Middle frontal gyrus (tissue), 1 donor: ENCODE results near the gene EYS.

Experiments used
- DNase-seq: peaks from one replicate; pipeline ENCODE4 v3.0.0-alpha.2; 2015; ENCODE audit warnings: low spot score; ENCODE audit errors: extremely low spot score

Gene EYS

DNA sequence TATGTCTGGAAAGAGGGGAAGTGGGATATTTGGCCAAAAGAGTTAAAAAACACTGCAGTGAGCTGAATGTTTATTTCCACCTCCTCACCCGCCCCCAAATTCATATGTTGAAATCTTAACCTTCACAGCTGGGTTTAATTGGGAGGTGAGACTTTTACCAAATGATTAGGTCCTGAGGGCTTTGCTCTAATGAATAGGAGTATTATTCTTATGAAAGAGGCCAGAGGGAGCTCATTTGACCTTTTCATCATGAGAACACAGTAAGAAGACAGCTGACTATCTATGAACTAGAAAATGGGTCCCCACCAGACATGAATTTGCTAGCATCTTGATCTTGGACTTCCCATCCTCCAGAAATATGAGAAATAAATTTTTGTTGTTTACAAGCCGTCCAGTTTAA is 1042.5 kb downstream of the EYS start:
- no peak for DNase-seq

DNA sequence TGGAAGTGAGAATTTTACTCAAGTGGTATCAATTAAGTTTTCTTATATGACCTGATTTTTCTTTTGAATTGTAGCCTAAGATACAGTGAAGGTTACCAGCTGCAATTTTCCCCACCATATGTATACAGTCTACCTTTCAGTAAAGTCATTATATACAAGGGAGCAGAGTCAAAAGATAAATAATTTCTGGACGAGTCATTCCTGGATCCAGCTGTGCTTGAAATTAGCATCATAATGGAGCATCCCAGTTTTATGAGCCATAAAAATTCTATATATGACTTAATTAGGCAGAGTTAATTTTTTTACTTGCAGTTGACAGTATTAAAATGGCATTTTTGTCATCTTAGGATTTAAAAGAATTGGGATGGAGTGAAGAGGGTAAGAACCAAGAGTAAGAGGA is 1063.0 kb downstream of the EYS start:
- no peak for DNase-seq

DNA sequence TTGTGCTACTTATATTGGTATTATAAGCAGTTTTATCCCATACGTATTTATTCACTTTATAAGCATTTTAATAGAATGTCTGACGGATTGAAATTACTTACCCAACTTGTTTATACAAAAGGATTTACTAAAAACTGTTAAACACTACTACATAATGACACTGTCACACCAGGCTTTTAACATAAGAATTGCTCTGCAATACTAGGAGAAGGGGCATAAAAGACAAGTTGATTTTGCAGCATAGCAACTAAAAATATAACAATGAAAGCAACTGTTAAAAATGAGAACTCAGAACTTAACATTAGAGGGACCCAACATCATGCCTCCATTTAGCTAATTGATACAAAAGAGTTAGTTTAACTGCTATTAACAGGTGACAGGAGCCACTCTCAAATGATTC is 1076.1 kb downstream of the EYS start:
- DNase-seq = no peak

DNA sequence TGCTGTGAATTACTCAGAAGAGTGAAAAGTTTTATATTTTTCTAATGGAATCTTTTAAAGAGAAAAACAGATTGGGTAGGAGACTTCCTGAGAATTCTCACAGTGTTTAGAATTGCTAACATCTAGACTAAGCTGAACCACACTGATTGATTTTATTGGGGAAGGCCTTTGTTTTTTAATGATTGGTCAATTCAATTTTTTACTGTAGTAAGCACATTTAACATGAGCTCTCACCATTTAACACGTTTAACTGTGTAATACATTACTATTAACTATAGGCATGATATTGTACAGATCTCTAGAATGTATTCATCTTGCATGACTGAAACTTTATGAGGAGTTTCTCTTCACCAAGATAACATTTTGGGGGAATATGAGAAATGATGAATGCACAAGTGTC is 1084.1 kb downstream of the EYS start:
- no peak for DNase-seq

DNA sequence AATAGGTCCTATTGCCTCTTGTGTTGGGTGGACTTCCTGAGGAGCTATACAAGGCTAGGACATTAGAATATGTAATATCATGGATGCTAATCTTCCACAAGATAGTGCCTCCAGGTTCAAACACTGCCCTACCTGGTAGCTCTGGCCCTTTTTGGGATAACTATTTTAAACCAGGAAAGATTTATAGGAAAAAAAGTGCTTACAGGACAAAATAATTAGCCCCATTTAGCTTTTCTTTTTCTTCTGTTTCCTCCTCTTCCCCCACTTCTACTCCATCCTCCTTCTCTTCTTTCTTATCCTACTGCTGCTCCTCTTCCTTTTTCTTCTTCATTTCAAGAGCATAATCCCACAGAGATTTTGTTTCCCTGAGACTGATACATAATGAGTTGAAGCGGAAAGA is 1104.0 kb downstream of the EYS start:
- DNase-seq = no peak

DNA sequence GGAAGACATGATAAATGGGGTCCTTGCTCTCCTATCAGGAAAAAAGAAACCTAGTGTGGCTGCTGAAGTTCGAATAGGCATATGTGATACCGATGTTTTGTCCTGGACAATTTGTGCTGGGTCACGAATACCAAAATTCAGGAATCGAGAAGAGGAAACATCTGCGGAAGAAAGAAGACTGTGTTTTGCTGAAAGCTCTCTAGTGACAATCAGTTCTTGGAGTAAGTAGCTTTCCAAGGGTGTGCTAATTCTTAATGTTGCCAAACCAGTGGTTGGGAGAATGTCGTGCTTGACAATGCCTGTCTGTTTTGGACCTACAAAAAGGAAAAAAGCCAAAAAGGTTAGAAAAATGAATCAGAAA is 1115.4 kb downstream of the EYS start:
- DNase-seq = no peak

DNA sequence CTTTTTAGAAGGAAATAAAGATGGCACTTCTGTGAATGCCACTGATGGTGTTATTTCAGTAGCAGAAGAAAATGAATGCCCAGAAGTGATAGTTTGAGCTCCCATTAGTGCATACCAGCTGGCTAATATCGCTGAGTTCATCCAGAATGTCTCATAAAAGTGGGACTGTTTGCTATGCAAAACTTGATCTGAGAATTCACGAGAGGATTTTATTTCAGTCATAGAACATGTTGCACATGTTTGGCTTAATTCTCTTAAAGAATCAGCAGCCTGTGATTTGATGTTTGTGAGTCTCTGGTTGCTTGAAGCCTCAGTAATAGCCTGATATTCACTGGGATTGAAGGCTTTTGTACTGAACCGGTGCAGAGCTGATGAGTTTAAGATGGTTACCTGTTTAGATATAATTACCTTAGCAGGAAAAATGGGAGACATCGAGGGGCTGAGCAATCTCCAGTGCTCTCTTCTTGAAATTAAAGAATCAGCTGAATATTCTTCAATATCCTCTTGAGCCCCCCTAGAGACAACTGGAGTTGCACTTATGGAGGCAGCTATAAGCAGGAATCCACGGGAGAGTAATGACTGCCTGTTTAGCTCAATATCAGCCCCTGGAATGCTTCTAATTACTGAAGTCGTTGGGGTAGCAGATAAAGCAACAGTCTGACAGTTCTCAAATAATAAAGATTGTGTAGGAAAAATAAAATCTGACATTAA is 1115.9 kb downstream of the EYS start:
- DNase-seq = no peak

DNA sequence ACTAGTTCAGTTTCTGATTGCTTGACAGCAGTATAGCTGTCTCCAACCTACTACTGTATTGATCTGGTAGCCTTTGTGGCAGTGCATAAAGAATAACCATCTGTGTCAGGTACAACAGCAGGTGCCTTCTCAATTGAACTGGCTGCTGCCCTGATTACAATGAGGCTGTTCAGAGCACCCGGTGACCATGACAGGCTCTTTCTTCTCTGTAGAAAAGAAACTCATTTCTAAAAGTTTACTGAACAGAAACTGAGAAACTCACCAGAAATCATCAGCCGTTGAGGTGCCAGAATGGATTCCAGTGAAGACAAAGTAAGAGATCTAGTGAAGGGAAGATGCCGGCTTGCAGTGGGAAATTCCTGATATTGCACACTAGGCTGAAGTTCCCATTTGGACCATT is 1117.1 kb downstream of the EYS start:
- DNase-seq = no peak

DNA sequence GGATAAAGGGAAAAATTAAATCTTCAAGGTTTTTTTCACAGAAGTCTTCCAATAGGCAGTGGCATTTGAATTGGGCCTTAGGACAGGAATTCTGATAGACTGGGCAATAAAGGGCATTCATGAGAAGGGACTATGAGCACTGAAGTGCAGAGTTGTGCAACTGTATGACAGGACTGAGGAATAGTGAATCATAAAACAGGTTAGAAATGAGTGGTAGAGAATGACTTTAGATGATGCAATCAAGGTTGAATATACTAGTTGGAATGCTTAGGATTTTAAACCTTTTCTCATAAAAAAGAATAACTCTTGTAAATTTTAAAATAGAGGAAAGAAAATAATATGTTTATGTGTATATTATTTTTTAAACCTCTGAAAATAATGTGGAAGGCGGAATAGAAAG is 1126.7 kb downstream of the EYS start:
- DNase-seq = no peak

DNA sequence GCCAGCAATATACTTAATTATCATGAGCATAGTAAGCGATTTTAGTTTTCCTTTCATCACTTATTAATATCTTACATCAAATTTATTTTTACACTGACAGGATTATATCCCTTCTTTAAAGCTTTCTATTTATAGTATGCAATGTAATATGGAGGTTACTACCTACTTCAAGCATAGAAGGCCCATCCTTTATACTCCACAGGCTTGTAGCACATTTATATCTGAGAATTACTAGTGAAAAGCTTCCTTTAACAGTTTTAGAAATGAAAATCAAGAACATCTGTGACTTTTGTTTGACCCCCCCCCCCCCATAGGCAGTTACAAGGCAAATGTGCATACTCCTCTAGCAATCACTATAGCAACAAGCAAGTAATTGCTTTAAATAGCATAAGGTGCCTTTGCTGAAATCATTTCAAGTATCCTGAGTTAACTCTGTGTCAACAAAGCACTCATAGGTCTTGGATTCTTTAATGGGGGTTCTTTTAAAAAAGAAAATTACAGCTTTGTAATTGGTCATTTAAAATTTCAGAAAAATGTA is 1153.7 kb downstream of the EYS start:
- DNase-seq = no peak

DNA sequence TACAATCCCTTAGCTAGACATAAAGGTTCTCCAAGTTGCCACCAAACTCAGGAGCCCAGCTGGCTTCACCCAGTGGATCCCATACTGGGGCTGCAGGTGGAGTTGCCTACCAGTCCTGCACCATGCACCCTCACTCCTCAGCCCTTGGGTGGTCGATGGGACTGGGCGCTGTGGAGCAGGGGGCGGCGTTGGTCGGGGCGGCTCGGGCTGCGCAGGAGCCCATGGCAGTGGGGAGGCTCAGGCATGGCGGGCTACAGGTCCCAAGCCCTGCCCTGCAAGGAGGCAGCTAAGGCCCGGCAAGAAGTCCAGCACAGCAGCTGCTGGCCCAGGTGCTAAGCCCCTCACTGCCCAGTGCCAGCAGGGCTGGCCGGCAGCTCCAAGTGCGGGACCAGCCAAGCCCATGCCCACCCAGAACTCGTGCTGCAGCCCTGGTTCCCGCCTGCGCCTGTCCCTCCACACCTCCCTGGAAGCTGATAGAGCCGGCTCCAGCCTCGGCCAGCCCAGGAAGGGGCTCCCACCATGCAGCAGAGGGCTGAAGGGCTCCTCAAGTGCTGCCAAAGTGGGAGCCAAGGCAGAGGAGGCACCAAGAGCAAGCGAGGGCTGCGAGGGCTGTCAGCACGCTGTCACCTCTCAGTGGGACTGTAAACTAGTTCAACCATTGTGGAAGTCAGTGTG is 1159.3 kb downstream of the EYS start:
- DNase-seq = no peak

DNA sequence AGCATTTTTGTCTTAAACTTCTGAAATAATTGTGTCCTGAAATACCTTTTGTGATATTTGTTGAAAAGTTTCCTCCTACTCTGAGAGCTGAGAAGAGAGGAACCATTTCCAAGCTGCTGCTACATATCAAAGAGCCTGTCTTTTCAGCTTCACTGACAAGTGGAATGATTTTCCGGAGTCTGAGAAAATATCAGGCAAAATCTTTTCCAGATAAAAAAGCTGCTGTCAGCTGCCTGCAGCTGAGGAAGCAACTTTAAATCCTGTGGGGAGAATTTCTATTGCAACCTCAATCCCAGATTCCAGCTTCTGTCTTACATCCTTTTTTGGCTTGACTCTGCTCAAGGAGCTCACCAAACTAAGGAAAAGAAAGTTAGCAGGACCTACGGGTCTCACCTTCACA is 1167.1 kb downstream of the EYS start:
- no peak for DNase-seq

DNA sequence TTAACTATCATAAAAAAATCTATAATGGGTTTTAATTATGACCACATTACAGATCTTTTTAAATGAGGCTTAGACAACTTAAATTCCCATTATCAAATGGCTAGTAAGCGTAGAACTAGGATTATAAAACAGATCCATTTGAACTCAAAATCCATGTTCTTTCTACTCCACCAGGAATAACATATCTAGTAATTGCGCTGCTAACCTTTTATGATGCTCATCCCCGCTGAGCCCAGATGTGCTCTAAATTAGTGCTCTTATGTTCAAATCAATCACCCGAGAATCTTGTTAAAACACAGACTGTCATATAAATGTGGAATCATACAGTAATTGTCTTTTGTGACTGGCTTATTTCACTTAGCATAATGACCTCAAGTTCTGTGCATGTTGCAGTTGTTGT is 1168.3 kb downstream of the EYS start:
- DNase-seq = no peak

DNA sequence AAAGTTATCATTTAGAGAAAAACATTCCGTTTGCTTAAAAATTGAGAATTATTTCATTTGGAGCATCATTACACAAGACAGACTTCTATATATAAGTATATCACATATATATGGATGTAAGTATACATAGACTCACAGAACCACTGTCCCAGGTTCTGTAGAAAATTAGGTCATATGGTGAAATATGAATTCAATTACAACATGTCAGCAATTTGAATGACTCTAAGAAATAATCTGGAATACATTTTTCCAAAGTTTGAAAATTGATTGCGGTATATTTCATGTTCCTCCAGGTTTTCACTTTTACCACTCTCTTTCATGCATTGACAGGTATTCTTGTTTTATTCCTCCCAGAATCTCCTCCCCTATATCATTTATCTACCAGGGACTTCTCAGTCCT is 1179.1 kb downstream of the EYS start:
- no peak for DNase-seq

DNA sequence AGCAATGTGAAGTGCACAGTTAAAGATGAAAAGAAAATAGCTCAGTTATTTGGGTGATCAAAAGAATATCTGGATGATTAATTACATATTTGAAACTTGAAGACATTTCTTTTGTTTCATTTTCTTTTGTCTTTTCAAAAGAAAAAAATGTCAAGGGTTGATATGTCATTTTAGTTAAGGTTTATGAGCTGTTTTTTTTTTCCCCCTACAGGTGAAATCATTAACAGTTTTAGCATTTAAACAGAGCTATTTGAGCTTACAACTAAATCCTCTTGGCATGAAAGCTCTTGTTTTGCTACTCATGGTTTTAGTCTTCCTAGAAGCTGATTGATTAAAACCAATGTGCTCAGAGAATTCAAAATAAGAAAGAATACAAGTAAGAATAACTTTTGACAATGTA is 1184.2 kb downstream of the EYS start:
- DNase-seq = no peak

DNA sequence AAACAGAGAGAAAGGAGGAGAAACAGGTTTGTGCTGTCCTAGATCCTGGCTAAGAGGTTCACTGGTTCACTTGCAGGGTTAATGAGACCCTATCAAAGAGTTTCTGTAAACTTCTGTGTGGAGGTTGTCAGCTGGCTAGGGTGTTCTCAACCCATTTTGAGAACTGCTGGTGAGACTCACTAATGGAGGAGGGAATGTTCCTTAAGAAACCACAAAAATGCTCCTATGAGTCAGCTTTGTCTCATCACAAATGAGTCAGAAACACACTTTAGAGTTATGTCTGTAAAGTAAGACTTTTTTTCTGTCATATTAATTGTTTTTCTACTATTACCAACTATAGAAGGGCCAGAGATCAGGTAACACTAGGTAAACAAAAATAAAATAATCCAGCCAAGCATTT is 1187.0 kb downstream of the EYS start:
- DNase-seq = peak; percentile 14

DNA sequence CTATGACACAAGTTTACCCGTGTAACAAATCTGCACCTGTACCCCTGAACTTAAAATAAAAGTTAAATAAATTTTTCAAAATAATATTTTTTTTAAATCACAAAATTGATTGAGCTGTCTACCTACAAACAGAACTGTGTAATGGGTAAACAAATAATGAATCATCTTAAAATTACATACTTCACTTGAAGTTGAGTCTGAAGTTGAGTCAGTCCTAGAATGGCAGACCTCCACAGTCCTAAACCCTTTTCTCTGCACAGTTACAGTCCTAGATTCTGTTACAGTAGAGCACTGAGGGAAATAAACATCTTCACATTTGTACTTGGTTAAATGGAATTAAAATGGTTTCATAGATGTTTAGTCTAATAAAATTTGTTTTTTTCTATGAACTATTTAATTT is 1190.6 kb downstream of the EYS start:
- DNase-seq = no peak

DNA sequence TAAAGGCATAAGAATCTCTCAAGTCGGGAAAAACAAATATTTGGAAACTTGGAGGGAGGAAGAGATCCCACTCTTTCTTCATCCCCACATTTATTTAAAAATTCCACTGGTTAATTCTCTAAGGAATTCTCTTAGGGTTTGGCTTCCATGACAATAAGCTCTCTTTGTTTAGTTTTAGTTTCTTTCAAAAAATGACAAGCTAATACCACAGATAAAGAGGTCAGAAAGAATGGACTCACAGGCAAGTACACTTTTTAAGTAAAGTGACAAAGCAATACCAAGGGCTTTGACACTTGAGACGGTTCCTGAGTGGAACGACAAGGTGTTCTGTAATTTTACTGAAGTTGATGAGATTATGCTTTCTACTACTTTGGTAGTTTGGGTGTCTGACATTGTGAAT is 1199.4 kb downstream of the EYS start:
- DNase-seq = no peak

DNA sequence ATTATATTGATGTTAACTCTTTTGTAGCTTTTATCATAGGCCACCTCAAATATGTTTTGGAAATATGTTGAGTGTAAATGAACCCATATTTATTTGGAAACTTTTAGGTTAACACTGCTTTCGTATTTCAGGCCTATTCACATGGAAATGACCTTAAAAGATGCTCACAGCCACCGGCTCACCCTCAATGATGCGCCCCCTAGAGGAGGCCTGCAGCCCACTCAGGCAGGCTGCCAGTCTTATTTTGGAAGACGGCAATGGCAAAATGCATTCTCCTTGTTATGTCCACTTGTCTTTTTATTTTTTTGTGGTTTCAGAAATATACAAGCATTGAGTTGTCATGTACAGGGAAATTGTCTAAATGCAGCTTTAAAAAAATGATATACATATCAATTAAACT is 1201.7 kb downstream of the EYS start:
- DNase-seq = no peak

DNA sequence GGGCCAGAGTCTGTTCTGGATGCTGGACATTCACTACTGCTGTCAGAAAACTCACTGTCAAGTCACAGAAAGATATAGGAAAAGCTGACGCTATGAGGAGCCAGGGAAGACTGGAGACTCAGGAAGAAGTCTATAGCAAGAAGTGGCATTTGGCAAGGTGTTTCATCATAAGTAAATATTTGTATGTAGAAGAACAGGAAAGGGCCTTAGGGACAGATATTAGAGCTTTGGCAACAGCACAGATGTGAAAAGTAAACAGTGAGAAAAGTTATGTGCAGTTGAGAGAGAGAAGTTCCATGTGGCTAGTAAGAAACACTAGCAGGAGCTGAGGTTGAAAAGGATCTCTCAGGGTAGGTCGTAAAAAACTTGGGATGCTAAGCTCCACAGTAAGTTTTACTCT is 1202.5 kb downstream of the EYS start:
- no peak for DNase-seq

DNA sequence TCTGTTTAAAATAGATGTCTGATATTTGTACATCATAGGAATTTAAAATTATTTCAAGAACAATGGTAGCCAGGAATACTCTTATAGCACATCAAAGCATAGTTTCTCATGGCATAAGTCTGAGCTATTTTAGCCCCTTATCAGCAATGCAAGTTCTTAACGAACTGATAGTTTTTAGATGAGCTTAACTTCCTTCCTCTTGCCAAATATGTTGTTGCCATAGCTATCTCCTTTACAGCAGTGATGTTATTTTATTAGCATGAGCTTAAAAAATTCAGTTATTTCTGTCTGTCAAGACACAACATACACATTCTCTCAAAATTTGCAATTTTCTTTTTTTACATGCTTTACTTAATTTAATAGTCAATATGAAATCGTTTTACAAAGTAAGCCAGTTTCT is 1204.2 kb downstream of the EYS start:
- no peak for DNase-seq

DNA sequence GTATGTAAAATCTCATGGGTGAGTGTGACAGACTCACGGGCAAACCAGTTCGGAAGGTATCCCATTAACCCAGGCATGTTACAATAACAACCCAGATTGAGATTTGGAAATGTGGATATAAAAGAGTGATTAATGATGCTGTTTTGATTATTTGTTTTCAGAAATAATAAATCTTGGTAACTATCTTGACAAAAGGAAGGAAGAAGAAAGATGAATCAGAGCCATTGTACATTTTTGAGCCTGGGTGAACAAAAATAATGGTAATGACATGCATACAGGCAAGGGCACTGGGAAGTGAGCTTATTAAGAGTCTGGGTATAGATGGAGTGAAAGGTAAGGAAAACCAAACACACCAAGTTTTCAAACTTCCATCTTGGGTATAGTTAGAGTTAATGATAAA is 1209.4 kb downstream of the EYS start:
- no peak for DNase-seq

DNA sequence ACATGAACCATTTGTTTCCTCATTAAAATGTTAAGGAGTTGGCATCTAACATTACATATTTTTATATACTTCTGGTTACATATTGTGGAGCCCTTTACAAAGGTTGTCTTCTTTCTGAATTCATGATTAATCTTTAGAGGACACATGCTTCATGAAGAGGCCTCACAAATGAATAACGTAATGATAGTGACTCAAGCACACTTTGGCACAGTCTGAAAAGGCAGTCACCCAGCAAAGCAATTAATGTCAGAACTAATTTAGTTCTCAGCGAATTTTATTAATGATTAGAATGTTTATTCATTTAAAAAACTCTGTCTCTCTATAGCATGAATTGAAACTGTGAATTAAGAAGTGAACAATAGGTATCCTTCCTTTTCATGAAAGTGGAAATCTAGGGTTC is 1217.3 kb downstream of the EYS start:
- DNase-seq = no peak
